Melanocyte of skin (primary cell): ENCODE measurements around the gene MALL. TPM values are rescaled to one million over a fixed set of nuclear protein-coding genes. Genes with fewer than 3 reads are reported as not detected.

Experiments
- small RNA-seq, 2 donors: library from RNA; depleted of rRNA; stranded (forward); fragments of <200 nt; gene quantifications; one replicate each; pipeline ENCODE3, GENCODE V24; 2012
- total RNA-seq, 2 donors: library from RNA; depleted of rRNA; stranded (reverse); fragments of >200 nt; gene quantifications; 2 replicates each; pipeline ENCODE4 v1.2.3, GENCODE V29; 2012

MALL gene
- 1 to 10 TPM in 1 of 2 donors, under 1 TPM in 1; 0.33 to 2.4 TPM for total RNA-seq

GRCh38 chr2:110115291-110116032 lies at the start of gene MALL:
MALL (minus strand) TSS chr2:110115822; CDS start chr2:110115792, 30 bp downstream.

Small RNAs within 50 kb of the gene (small RNA-seq; reads per million reads assigned to genes)
- gene MIR4267 (0 reads per million in 2 donors), gene MIR4436B1 (0 reads per million in 2 donors)

Other genes with a start within 250 kb of the MALL start
- under 1 TPM in 1 of 2 donors, not detected in 1; 0.34 TPM for gene LIMS3, start 217.1 kb downstream of the MALL start, total RNA-seq
- gene NPHP1, start 89.2 kb upstream of the MALL start, total RNA-seq, result 1 to 10 TPM; 2.7 to 5.2 TPM
- 10 to 100 TPM; 24.4 to 48.3 TPM for gene MTLN, start 96.7 kb upstream of the MALL start, total RNA-seq